GM12865 (cell line): ENCODE measurements around the gene ST3GAL2.
"Not testable (repeated sequence)": the region's sequence is repeated elsewhere in the genome, so short reads cannot be mapped to it uniquely, and the experiment has no call there.

Experiments
- DNase-seq: peaks from one replicate; pipeline ENCODE4 v3.0.0; 2010; ENCODE audit warnings: low read depth
- H3K4me3 ChIP-seq: 2 replicates; pipeline ENCODE4 v1.5.1; 2011; ENCODE audit warnings: mild to moderate bottlenecking, low read depth, low read length, control low read depth
- CTCF ChIP-seq: IDR thresholded peaks from 2 replicates; pipeline ENCODE4 v1.5.1; 2011; ENCODE audit warnings: low read length, control low read depth, low read depth, inconsistent platforms; ENCODE audit not compliant: insufficient read depth; ENCODE audit errors: missing control alignments

The ST3GAL2 gene

GRCh38 chr16:70454222-70455034 is 15.5 kb upstream of the ST3GAL2 start, which contains the start of gene FCSK:
Gene FCSK (plus strand): TSS chr16:70454595. CDS start chr16:70463191, 8,596 bp downstream.
- peak; percentile 80 for DNase-seq
- H3K4me3 ChIP-seq = peak within 1 kb of the TSS; percentile 86
- TF ChIP-seq CTCF = no peak

GRCh38 chr16:70453892-70454221 is 15.0 kb upstream of the ST3GAL2 start:
- H3K4me3 ChIP-seq = peak overlapping the region; percentile 86

GRCh38 chr16:70453117-70453891 is 14.4 kb upstream of the ST3GAL2 start:
- H3K4me3 ChIP-seq = peak overlapping the region; percentile 86
- DNase-seq = no peak
- TF ChIP-seq CTCF = no peak

More at GRCh38 chr16:70453892-70454221, 15.0 kb upstream of the ST3GAL2 start:
- no peak for TF ChIP-seq CTCF
- DNase-seq = no peak

GRCh38 chr16:70451004-70451340 is 12.1 kb upstream of the ST3GAL2 start:
- not testable (repeated sequence) for H3K4me3 ChIP-seq, DNase-seq

- not testable (repeated sequence) for DNase-seq, H3K4me3 ChIP-seq
Observed at GRCh38 chr16:70450142-70451003, 11.5 kb upstream of the ST3GAL2 start.

- no peak overlapping the region for H3K4me3 ChIP-seq
- no peak for DNase-seq
- TF ChIP-seq CTCF = no peak
Observed at GRCh38 chr16:70448075-70448474, 9.2 kb upstream of the ST3GAL2 start.

GRCh38 chr16:70444249-70445063 is 5.6 kb upstream of the ST3GAL2 start:
- no peak overlapping the region for H3K4me3 ChIP-seq
- DNase-seq = no peak
- no peak for TF ChIP-seq CTCF
